DMS153 treated with DMSO at 0.1 percent for 48 hours (cell line): ENCODE data around the gene EFCAB8.
"Not testable (repeated sequence)": the region's sequence is repeated elsewhere in the genome, so short reads cannot be mapped to it uniquely, and the experiment has no call there.

Source experiments
- DNase-seq: peaks from one replicate; lab custom pipeline; 2025; ENCODE audit not compliant: unreplicated experiment; lab: John Stamatoyannopoulos, UW

Gene EFCAB8

GRCh38 chr20:32885185-32885584 is 26.5 kb downstream of the EFCAB8 start:
- DNase-seq: no peak

GRCh38 chr20:32885952-32886351 is 27.2 kb downstream of the EFCAB8 start:
- DNase-seq: no peak

- DNase-seq: no peak
Measured at GRCh38 chr20:32886652-32887051, 27.9 kb downstream of the EFCAB8 start.

GRCh38 chr20:32887492-32887891 is 28.8 kb downstream of the EFCAB8 start:
- no peak for DNase-seq

- no peak for DNase-seq
Measured at GRCh38 chr20:32888636-32889035, 29.9 kb downstream of the EFCAB8 start.

- DNase-seq: no peak
Measured at GRCh38 chr20:32889281-32889680, 30.6 kb downstream of the EFCAB8 start.

GRCh38 chr20:32891491-32891890 is 32.8 kb downstream of the EFCAB8 start:
- no peak for DNase-seq

GRCh38 chr20:32891926-32892660 is 33.4 kb downstream of the EFCAB8 start:
- DNase-seq: no peak

- no peak for DNase-seq
Measured at GRCh38 chr20:32893263-32894025, 34.7 kb downstream of the EFCAB8 start.

GRCh38 chr20:32894026-32894483 is 35.3 kb downstream of the EFCAB8 start:
- DNase-seq: no peak

GRCh38 chr20:32894711-32895355 is 36.1 kb downstream of the EFCAB8 start:
- DNase-seq: no peak

GRCh38 chr20:32896521-32897280 is 38.0 kb downstream of the EFCAB8 start:
- no peak for DNase-seq

- no peak for DNase-seq
Measured at GRCh38 chr20:32898729-32899128, 40.0 kb downstream of the EFCAB8 start.

- DNase-seq: peak; percentile 18
Measured at GRCh38 chr20:32902456-32903420, 44.0 kb downstream of the EFCAB8 start.

- DNase-seq: no peak
Measured at GRCh38 chr20:32903666-32904175, 45.0 kb downstream of the EFCAB8 start.

- not testable (repeated sequence) for DNase-seq
Measured at GRCh38 chr20:32904678-32905077, 46.0 kb downstream of the EFCAB8 start.

- no peak for DNase-seq
Measured at GRCh38 chr20:32906200-32906599, 47.5 kb downstream of the EFCAB8 start.

GRCh38 chr20:32906871-32907495 is 48.3 kb downstream of the EFCAB8 start:
- no peak for DNase-seq

GRCh38 chr20:32907886-32908285 is 49.2 kb downstream of the EFCAB8 start:
- no peak for DNase-seq
